Hepatocyte (in vitro differentiated cells): ENCODE data around the gene NMNAT3. TPM values are rescaled to one million over a fixed set of nuclear protein-coding genes. Genes with fewer than 3 reads are reported as not detected.

Source experiments
- DNase-seq: peaks from one replicate; pipeline ENCODE4 v3.0.0-alpha.2; 2016; ENCODE audit warnings: low spot score
- H2AFZ ChIP-seq: fragments of 200-600 bp; sonication (generic); 2 replicates; pipeline ENCODE4 v1.6.0; 2016; ENCODE audit warnings: antibody characterized with exemption, mild to moderate bottlenecking
- H3K27ac ChIP-seq: fragments of 200-600 bp; sonication (generic); 2 replicates; pipeline ENCODE4 v1.5.1; 2016; ENCODE audit warnings: mild to moderate bottlenecking
- H3K27me3 ChIP-seq: fragments of 200-600 bp; sonication (generic); 2 replicates; pipeline ENCODE4 v1.6.1; 2016
- H3K36me3 ChIP-seq: fragments of 200-600 bp; sonication (generic); replicated peaks from 2 replicates; pipeline ENCODE4 v1.5.1; 2016; ENCODE audit warnings: low read depth; ENCODE audit not compliant: insufficient read depth
- H3K4me1 ChIP-seq: fragments of 200-600 bp; sonication (generic); 2 replicates; pipeline ENCODE4 v1.5.1; 2016; ENCODE audit warnings: mild to moderate bottlenecking, moderate library complexity; ENCODE audit not compliant: insufficient read depth
- H3K4me2 ChIP-seq: fragments of 200-600 bp; sonication (generic); 2 replicates; pipeline ENCODE4 v1.6.0; 2016
- H3K4me3 ChIP-seq: fragments of 200-600 bp; sonication (generic); 2 replicates; pipeline ENCODE4 v1.5.1; 2016; ENCODE audit warnings: mild to moderate bottlenecking
- H3K79me2 ChIP-seq: fragments of 200-600 bp; sonication (generic); 2 replicates; pipeline ENCODE4 v1.6.0; 2017; ENCODE audit warnings: mild to moderate bottlenecking
- H3K9me2 ChIP-seq: fragments of 200-600 bp; sonication (generic); replicated peaks from 2 replicates; pipeline ENCODE4 v1.6.0; 2017; ENCODE audit warnings: mild to moderate bottlenecking; ENCODE audit not compliant: insufficient read depth
- H3K9me3 ChIP-seq: fragments of 200-600 bp; sonication (generic); 2 replicates; pipeline ENCODE4 v1.5.1; 2016; ENCODE audit warnings: low read depth, mild to moderate bottlenecking
- H4K20me1 ChIP-seq: fragments of 200-600 bp; sonication (generic); 2 replicates; pipeline ENCODE4 v1.6.0; 2016; ENCODE audit warnings: mild to moderate bottlenecking; ENCODE audit not compliant: insufficient read depth, poor library complexity, severe bottlenecking
- EZH2 ChIP-seq: fragments of 200-600 bp; sonication (generic); IDR thresholded peaks from 2 replicates; pipeline ENCODE4 v1.6.1; 2016; ENCODE audit warnings: antibody characterized with exemption, mild to moderate bottlenecking, borderline replicate concordance
- EZH2phosphoT487 ChIP-seq: fragments of 200-600 bp; sonication (generic); IDR thresholded peaks from one replicate; pipeline ENCODE4 v1.6.1; 2018; ENCODE audit warnings: antibody characterized with exemption, mild to moderate bottlenecking, low read depth, moderate library complexity; ENCODE audit not compliant: unreplicated experiment, severe bottlenecking
- WGBS: methylation state at CpG from one replicate; pipeline ENCODE4 v1.1.6; 2016; ENCODE audit warnings: low lambda C conversion rate; ENCODE audit errors: missing lambda C conversion rate; 5-methylcytosine and 5-hydroxymethylcytosine counted together
- polyA plus RNA-seq: library from polyadenylated mRNA; unstranded; fragments of >200 nt; fragmentation: Nextera tagmentation; extraction: Ambion mirVana; gene quantifications from 2 replicates; pipeline ENCODE4 v1.2.1, GENCODE V29; 2016
- total RNA-seq: library from RNA; depleted of rRNA; stranded (reverse); fragments of >200 nt; gene quantifications from 2 replicates; pipeline ENCODE4 v1.2.3, GENCODE V29; 2014
- TF ChIP-seq, protein P1 (sequence below): fragments of 200-600 bp; sonication (generic); IDR thresholded peaks from 2 replicates; pipeline ENCODE4 v1.5.1; 2016; ENCODE audit warnings: antibody characterized with exemption, mild to moderate bottlenecking; ENCODE audit not compliant: poor library complexity

The NMNAT3 gene
- total and polyA plus RNA-seq, 2 experiments from 2014 or later, result 4.7 to 8.3 TPM

- H3K36me3 ChIP-seq, result no peaks in the 10 kb centered on the region
- H3K4me2 ChIP-seq, result no peak overlapping the region
- H3K27ac ChIP-seq, result no peak overlapping the region
- H3K79me2 ChIP-seq, result peaks cover under 1% of the 10 kb centered on the region
- peaks cover 3% of the 10 kb centered on the region for H3K4me1 ChIP-seq
- H2AFZ ChIP-seq, result no peak overlapping the region
- H3K9me3 ChIP-seq, result no peaks in the 10 kb centered on the region
- H3K27me3 ChIP-seq, result no peaks in the 10 kb centered on the region
- TF ChIP-seq, protein P1, sequence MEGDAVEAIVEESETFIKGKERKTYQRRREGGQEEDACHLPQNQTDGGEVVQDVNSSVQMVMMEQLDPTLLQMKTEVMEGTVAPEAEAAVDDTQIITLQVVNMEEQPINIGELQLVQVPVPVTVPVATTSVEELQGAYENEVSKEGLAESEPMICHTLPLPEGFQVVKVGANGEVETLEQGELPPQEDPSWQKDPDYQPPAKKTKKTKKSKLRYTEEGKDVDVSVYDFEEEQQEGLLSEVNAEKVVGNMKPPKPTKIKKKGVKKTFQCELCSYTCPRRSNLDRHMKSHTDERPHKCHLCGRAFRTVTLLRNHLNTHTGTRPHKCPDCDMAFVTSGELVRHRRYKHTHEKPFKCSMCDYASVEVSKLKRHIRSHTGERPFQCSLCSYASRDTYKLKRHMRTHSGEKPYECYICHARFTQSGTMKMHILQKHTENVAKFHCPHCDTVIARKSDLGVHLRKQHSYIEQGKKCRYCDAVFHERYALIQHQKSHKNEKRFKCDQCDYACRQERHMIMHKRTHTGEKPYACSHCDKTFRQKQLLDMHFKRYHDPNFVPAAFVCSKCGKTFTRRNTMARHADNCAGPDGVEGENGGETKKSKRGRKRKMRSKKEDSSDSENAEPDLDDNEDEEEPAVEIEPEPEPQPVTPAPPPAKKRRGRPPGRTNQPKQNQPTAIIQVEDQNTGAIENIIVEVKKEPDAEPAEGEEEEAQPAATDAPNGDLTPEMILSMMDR, result no peak
- TF ChIP-seq EZH2phosphoT487 (no peak), EZH2 (no peak)
- H3K4me3 ChIP-seq, result no peak overlapping the region
- DNase-seq, result no peak
- no peaks in the 10 kb centered on the region for H4K20me1 ChIP-seq
- no peaks in the 10 kb centered on the region for H3K9me2 ChIP-seq
Observed at GRCh38 chr3:139547666-139548065, 130.1 kb downstream of the NMNAT3 start.

DNA sequence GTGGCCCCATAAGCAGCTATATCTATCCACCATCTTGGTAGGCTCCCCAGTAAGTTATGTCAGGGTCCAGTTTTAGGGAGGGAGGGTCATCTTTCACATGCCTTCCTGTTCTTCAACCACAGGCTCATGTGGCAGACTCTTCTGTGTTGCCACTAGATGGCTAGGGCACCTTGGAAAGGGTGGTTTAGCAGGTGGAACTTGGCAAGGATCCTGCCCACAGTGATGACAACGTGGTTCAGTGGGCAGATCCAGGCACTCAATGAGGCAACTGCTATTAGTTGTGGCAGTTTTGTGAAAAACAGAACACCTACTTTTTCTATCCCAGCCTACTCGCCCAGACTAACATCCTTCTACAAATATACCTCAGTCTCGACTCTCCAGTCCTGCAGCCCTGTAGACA is 131.0 kb downstream of the NMNAT3 start:
- no peak overlapping the region for H3K27ac ChIP-seq
- H4K20me1 ChIP-seq, result no peaks in the 10 kb centered on the region
- no peak for DNase-seq
- no peak overlapping the region for H2AFZ ChIP-seq
- no peak overlapping the region for H3K4me2 ChIP-seq
- 95% methylated on average over 3 of the region's 3 CpGs for WGBS
- no peaks in the 10 kb centered on the region for H3K9me2 ChIP-seq
- no peaks in the 10 kb centered on the region for H3K36me3 ChIP-seq
- no peaks in the 10 kb centered on the region for H3K4me1 ChIP-seq
- peaks cover 9% of the 10 kb centered on the region for H3K79me2 ChIP-seq
- TF ChIP-seq EZH2 (no peak), EZH2phosphoT487 (no peak)
- TF ChIP-seq, protein P1, result no peak
- H3K27me3 ChIP-seq, result no peaks in the 10 kb centered on the region
- no peak overlapping the region for H3K4me3 ChIP-seq
- no peaks in the 10 kb centered on the region for H3K9me3 ChIP-seq

DNA sequence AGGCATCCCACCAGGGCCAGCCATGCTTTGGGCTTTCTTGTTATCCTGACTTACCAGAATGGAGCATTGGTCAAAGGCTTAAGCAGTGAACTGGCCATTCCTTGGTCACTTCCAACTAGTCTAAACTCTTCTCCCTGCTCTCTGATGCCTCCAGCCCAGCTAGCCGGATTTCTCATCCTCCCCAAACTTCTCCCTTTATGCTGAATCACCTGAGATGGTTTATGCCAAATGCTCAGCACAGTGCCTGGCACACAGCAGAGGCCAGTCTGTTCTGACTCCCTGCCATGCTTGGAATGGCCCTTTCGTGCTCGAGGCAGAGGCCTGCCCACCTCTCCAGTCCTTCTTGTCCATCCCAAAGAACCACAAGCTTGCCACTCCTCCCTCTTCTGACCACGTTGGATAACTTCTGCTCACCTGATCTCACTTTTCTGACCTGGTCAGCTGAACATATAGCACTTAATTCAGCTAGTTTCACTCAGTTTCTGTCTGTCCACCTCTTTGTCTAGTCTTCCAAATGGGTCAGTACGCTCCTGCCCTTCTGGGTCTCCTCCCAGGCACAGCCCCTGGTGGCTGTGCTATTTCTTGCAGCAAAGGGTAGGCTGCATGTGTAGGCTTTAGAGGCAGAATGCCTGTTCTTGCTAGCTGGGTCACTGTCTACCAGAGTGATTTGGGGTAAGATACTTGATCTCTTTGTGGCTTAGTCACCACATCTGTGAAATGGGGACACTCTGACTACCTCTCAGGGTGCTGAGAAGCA is 136.1 kb downstream of the NMNAT3 start:
- Histone ChIP-seq H3K9me3 (no peaks in the 10 kb centered on the region), H3K4me3 (no peak overlapping the region), H3K4me1 (peaks cover 28% of the 10 kb centered on the region), H3K79me2 (peaks cover 23% of the 10 kb centered on the region), H4K20me1 (no peaks in the 10 kb centered on the region), H3K36me3 (no peaks in the 10 kb centered on the region), H3K27ac (no peak overlapping the region), H3K4me2 (peak overlapping the region; percentile 96), H3K27me3 (no peaks in the 10 kb centered on the region), H2AFZ (no peak overlapping the region), H3K9me2 (no peaks in the 10 kb centered on the region)
- 91% methylated on average over 5 of the region's 5 CpGs for WGBS
- TF ChIP-seq, protein P1, result no peak
- TF ChIP-seq EZH2phosphoT487 (no peak), EZH2 (no peak)
- no peak for DNase-seq
